Nucleus accumbens (tissue), 56 donors: ENCODE data around the gene ERCC1.

Experiments used
- DNase-seq, 56 donors: peaks; one replicate each; lab custom pipeline; 2025; lab: John Stamatoyannopoulos, UW

Gene ERCC1

DNA sequence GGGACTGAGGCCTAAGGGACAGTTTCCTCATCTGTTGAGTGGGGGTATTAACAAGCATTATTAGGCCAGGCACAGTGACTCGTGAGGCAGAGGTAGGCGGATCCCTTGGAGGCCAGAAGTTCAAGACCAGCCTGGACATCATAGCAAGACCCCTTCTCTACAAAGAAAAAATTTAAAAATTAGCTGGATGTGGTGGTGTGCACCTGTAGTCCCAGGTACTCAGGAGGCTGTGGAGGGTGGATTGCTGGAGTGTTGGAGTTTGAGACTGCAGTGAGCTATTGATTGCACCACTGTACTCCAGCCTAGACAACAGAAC, 32.7 kb upstream of the ERCC1 start:
- no peak for DNase-seq

DNA sequence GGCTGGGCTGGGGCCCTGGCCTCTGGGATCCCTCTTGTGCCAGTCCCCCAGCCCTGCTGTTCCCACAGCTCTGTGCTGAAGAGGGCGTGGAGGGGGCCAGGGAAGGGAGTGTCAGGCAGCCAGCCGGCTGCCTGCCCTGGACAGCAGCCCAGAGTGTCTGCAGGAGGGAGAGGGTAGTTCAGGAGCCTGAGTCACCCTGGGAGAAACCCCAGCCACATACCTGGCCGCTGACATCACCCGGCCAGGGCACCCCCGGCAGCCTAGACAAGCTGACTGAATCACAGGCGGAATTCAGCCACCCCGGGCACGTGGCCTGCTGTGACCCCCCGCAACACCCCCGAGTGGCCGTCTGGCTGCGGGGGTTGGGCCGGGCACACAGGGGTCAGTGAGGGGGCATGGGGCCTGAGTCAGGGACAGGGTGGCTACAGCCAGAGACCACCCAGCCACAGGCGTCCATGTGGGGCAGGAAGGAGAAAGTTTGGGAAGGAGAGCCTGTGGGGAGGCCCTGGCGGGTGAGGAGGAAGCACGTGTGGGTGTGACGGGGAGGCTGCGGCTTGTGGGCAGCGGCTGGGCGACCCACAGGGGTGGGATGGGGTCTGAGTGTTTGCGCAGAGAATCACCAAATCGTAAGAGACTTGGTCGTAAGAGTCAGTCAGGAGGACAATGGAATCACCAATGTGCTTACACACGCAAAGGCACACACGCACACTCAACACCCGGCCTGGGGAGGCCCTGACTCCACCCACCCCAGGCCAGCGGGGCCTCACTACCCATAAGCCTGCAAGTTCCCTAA, 32.2 kb upstream of the ERCC1 start:
- DNase-seq = peak in 7 of 56 donors; percentile 2 to 49 (median 34)

DNA sequence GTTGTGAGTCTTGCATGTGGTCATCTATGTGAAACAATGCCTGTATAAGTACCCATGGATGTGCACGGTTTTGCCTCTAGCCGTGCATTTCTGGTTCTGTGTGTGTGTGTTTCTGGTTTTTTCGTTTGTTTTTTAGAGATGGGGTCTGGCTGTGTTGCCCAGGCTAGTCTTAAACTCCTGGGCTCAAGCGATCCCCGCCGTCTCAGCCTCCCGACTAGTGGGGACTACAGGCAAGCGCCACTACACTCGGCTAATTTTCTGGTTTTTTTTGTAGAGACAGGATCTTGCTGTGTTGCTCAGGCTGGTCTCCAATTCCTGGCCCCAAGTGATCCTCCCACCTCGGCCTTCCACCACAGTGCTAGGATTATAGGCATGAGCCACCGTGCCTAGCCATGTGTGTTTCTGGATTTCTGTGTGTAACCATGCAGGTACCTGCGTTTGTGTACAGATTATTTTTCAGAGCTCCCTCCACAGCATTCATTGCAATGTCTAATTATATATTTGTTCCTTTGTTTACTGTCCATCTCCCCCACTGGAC, 28.2 kb upstream of the ERCC1 start:
- DNase-seq = no peak

- DNase-seq = peak in 8 of 56 donors; percentile 23 to 52 (median 40)
Measured at GRCh38 chr19:45451131-45451849, 27.6 kb upstream of the ERCC1 start.

GRCh38 chr19:45450012-45450333, 26.3 kb upstream of the ERCC1 start:
- no peak for DNase-seq

GRCh38 chr19:45448887-45449299, 25.2 kb upstream of the ERCC1 start:
- peak in 11 of 56 donors; percentile 3 to 38 (median 23) for DNase-seq

DNA sequence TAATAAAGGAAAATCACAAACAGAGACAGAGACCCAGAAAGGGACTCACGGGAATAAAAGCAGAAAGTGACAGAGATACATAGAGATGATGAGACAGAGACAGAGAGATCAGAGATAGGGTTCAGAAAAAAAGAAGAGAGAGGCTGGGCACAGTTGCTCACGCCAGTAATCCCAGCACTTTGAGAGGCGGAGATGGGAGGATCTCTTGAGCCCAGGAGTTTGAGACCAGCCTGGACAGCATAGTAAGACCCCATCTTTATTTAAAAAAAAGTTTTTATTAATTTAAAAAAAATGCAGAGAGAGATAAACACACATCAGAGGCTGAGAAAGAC, 24.7 kb upstream of the ERCC1 start:
- DNase-seq = no peak

DNA sequence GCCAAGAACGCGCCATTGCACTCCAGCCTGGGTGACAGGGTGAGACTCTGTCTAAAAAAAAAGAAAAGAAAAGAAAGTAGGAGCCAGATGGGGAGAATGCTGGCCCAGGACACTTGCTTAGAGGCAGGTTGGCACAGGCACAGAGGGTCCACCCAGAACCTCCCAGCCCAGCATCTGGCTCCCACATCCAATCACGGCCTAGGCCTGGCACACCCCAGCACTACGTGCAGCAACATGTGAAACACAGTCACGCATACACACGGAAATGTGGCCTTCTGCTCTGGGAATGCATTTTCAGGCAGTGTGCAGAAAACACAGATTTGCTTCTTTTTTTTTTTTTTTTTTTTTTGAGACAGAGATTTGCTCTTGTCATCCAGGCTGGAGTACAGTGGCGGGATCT, 23.2 kb upstream of the ERCC1 start:
- DNase-seq = no peak

DNA sequence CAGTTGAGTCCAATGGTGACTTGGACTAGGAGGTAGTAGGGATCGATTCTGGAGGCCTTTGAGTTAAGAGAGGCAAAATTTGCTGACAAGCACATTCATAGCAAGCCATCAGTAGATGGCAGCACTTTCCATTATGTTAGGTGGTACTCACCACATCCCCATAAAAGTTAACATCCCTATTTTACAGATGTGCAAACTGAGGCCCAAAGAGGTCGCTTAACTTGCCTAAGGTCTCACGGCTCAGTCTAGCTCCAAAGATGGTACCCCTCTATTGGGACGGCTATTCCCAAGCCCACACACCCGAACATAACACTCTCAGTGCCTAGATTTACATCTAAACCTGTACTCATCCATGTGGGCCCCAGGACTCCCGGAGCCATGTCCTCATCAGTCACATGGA, 22.6 kb upstream of the ERCC1 start:
- no peak for DNase-seq

DNA sequence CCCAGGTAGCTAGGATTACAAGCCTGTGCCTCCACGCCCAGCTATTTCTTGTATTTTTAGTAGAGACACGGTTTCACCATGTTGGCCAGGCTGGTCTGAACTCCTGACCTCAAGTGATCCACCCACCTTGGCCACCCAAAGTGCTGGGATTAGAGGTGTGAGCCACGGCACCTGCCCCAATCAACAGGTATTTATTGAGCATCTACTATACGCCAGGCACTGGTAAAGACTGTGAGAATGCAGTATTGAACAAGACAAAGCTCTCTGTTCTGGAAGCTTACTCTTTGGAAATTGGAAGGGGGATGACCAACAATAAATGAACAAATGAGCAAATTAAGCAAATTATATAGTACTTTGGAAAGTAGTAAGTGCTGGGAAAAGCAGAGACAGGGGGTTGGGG, 21.4 kb upstream of the ERCC1 start:
- no peak for DNase-seq

DNA sequence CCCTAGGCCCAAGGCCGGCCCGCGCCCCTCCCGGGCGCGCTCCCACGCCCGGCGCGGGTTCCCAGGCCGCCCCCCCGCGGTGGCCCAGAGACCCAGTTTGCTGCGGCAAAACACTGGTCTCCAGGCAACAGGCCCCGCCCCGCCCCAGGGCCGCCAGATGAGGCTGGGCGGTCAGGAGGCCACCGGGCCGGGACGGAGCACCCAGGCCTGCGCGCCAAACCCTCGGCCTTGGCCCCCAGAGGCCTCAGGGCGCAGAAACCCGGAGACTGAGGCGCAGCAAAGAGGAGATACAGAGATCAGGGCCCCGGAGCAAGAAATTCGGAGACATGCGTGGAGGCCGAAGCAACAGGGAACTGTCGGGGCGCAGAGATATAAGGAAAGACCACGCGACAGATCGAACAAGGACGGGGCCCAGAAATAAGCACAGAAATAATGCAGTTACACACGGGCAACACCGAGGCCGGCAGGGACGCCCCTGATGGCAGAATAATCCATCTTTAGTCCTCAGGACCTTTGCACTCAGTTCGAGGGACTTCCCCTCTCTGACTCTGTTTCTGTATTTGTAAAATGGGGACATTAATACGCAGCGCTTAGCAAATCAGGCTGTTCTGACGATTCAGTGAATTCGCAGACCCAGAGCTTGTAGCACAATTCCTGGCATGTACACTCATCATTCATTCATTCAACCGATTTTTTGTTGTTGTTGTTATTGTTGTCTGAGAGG, 20.8 kb upstream of the ERCC1 start:
- DNase-seq = peak in 55 of 56 donors; percentile 18 to 96 (median 78)

- peak in 51 of 56 donors; percentile 12 to 94 (median 58) for DNase-seq
Measured at GRCh38 chr19:45443462-45444317, 20.0 kb upstream of the ERCC1 start.

GRCh38 chr19:45442778-45443461, 19.2 kb upstream of the ERCC1 start:
- DNase-seq = peak in 7 of 56 donors; percentile 8 to 32 (median 22)

GRCh38 chr19:45442408-45442777, 18.7 kb upstream of the ERCC1 start:
- no peak for DNase-seq

DNA sequence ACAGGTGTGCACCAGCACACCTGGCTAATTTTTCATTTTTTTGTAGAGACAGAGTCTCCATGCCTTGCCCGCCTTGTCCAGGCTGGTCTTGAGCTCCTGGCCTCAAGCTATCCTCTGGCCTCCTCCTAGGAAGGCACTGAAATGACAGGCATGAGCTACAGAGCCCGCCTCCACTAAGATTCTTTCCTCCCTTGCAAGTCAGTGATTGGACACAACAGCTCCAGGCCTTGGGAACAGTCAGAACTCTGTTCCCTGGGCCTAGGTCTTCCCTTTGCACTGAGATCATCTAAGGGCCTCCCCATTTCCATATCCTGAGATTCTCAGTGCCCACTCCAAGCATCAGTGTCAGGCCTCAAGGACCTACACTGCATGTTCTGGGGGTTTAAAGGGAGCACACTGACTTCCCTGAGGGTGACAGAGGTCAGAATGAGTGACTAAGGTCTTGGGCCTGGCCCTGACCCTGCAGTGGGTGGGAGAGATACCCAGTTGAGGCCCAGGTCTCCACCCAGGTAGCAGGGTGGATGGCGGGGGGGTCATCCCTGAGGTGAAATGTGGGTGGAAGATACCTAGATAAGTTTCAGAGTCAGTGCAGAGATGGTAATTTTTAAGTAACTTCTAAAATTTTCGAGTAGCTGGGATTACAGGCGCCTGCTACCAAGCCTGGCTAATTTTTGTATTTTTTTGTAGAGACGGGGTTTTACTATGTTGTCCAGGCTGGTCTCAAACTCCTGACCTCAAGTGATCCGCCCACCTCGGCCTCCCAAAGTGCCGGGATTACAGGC, 17.3 kb upstream of the ERCC1 start:
- DNase-seq = no peak

- DNase-seq = peak in 3 of 56 donors; percentile 19 to 36 (median 30)
Measured at GRCh38 chr19:45440259-45440638, 16.5 kb upstream of the ERCC1 start.

GRCh38 chr19:45439569-45440258, 16.0 kb upstream of the ERCC1 start:
- peak in 54 of 56 donors; percentile 32 to 95 (median 82) for DNase-seq

GRCh38 chr19:45439190-45439568, 15.5 kb upstream of the ERCC1 start:
- no peak for DNase-seq
